Measurements from ENCODE around the gene CHST15.
"Not testable (repeated sequence)": the region's sequence is repeated elsewhere in the genome, so short reads cannot be mapped to it uniquely, and the experiment has no call there.

Gene CHST15

GRCh38 chr10:124124123-124124768 is 30.8 kb upstream of the CHST15 start:
- DNase-seq (ENCODE audit: low read depth in 2 of 2): no peak

GRCh38 chr10:124123156-124123555 is 29.8 kb upstream of the CHST15 start:
- DNase-seq (ENCODE audit: low read depth in 2 of 2): no peak

DNA sequence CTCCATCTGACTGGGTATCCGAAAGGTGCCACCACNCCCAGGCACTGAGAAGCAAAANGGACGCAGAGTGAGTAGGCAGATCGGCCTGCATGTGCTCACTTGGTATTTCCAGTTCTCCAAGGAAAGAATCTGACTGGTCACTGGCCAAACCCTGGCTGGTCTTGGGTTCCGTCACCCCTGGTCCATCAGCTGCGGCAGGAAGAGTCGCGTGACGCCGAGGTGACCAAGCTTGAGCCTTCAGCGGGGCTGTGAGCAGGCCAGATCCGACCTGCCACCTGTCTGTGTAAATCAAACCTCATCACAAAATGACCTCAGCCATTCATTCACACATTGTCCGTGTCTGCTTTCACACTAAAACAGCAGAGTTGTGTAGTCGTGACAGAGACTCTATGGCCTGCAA is 28.8 kb upstream of the CHST15 start:
- DNase-seq (ENCODE audit: low read depth in 2 of 2): no peak

DNA sequence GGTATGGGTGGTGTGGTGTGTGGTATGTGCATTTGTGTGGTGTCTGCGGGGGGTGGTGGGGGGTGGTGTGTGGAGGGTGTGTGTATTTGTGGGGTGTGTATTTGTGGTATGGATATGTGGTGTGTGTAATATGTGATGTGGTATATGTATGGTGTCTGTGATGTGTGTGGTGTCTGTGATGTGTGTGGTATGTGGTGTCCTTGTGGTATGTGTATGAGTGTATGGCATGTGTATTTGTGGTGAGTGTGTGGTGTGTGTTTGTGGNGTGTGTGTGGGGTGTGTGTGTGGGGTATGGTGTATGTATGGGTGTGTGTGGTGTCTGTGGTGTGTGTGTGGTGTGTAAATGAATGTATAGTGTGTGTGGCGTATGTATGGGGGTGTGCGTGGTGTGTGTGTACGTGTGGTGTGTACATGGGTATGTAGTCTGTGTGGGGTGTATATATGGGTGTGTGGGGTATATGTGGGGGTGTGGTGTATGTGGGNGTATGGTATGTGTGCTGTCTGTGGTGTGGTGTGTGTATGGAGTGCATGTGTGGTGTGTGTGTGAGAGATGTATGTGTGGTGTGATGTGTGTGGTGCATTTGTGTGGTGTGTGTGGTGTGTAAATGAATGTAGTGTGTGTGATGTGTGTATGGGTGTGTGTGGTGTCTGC is 27.1 kb upstream of the CHST15 start:
- no peak for DNase-seq (ENCODE audit: low read depth in 2 of 2)

GRCh38 chr10:124119946-124120345 is 26.5 kb upstream of the CHST15 start:
- DNase-seq (ENCODE audit: low read depth in 2 of 2): no peak

GRCh38 chr10:124119216-124119615 is 25.8 kb upstream of the CHST15 start:
- no peak for DNase-seq (ENCODE audit: low read depth in 2 of 2)

- DNase-seq (ENCODE audit: low read depth in 2 of 2): no peak
These were observed 24.4 kb upstream of the CHST15 start for GRCh38 chr10:124117833-124118232.

DNA sequence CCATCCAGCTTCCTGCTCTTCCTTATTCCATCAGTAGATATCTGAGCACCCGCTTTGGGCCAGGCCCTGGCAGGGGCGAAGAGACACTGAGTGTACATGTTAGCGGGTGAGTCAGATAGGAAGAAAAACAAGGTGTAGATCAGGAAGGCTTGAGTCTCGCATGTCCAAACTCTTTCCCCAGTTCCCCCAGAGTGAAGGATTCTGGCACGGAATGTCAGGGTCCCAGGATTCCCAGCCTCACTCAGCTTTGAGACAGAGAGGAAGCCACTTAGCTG is 24.1 kb upstream of the CHST15 start:
- no peak for DNase-seq (ENCODE audit: low read depth in 2 of 2)

DNA sequence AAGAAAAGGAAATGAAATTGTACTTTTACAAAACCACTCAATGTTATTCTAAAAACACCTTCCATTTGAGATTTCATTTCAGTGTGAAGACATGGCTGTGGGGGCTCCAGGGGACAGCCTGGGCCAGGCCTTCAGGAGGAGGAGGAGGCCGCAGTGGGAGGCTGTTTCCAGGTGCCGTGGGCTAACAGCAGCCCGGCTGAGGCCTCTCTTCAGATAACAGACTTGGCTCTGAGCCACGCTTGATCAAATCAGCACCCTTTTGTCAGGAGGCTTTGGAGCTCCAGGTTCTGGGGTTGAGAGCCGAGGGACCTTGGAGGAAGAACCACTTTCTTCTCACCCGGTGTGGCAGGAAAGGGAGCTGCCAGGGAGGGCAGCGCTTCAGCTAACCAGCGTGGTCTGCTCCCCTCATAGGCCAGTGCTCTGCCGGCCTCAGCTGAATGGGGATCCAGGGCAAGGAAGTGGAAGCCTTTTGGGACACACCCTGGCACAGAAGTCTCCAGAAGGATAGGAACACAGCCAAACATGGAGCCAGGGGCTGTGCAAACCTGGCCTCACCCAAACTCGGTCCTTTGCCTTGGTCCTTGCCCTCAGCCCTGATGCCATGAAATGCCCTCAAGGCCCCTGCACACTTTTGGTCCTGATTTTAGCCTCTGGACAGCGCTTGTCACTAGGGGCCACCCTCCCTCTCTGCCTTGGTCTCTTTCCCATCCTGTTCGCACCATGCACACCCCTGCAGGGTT is 23.5 kb upstream of the CHST15 start:
- DNase-seq (ENCODE audit: low read depth in 2 of 2): no peak

GRCh38 chr10:124114696-124115095 is 21.3 kb upstream of the CHST15 start:
- no peak for DNase-seq (ENCODE audit: low read depth in 2 of 2)

- no peak for DNase-seq (ENCODE audit: low read depth in 2 of 2)
These were observed 19.6 kb upstream of the CHST15 start for GRCh38 chr10:124112891-124113580.

GRCh38 chr10:124110882-124111281 is 17.5 kb upstream of the CHST15 start:
- no peak for DNase-seq (ENCODE audit: low read depth in 2 of 2)

DNA sequence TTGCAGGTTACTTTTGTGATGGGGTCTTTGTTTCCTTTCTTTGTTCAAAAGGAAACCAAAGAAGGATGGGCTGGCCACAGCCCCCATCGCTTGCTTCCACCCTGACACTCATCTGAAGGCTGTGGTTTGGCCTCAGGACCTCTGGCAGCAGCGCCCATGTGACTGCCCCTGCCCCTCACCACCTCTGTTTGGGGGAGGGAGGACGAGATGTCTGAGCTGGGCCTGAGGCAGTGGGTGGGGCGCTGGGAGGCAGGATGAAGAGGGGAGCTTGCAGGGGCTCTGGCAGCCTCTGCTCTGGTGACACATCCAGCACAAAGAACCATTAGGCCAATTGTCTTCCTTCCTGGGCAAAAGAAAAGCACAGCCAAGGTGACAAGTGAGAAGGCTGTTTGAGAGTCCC is 15.9 kb upstream of the CHST15 start:
- no peak for DNase-seq (ENCODE audit: low read depth in 2 of 2)

DNA sequence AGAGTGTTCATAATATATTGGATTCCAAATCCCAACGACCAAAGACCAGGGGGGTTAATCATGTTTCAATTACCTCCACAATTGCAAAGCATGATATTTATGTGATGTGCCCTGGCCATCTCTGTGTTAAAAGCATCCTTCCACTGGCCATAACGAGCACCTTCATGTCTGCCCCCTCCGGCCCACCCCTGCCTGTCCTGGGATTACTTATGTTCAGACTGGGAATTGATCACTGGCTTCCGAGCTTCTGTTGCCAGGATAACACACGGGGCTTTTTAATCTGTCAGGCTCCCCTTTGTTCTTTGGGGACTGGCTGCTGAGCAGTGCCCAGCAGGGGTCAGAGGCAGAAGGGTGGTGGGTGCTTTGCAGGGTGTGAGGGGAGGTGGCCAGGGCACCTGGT is 13.7 kb upstream of the CHST15 start:
- DNase-seq (ENCODE audit: low read depth in 2 of 2): no peak

DNA sequence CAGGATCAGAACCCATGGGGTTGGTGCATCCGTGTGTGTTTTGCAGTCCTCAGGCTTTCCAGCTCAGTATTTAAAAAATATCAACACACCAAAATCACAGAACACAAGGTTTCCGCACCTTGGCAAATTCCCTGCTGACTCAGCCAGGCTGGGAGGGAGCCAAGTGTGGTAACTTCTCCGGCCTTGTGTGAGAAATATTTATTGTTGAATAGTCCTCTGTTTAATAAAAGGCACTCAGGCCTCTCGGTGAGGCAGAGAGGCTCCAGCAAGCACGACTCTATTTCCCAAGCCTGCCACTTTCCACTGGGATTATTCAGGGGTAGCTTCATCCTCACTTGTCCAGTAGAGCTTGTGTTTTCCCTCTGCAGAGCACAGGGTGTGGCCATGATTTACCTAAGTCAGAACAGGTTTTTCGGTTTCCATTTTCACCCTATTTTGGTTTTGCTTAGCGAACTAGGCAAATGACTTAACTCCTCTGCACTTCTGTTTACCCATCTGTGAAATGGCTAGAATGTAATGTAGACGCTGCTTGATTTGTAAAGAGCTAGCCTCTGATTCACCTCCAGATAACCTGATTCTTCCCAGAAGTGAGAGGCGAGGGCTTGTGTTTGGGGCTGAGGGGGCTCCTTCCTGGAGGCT is 13.0 kb upstream of the CHST15 start:
- DNase-seq (ENCODE audit: low read depth in 2 of 2): no peak

GRCh38 chr10:124105594-124105993 is 12.2 kb upstream of the CHST15 start:
- DNase-seq (ENCODE audit: low read depth in 2 of 2): no peak

DNA sequence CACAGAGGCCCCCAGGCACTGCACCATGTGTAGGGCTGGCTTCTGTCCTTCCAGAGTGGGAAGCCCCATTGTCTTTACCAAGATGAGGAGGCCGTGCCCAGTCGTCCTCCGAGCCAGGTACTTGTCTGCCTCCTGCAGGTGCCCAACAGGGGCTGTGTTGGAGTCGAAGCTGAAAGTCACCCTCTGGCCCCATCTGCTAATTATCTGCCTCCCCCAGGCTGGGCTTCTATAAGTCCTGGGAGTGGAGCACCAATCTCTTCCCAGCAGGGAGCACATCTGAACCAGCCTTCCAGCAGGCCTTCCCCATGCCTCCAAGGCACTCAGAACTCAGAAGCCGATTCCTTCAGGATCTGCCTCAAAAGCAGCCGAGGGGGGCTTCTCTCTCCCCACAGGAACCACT is 11.6 kb upstream of the CHST15 start:
- no peak for DNase-seq (ENCODE audit: low read depth in 2 of 2)

- DNase-seq (ENCODE audit: low read depth in 2 of 2): no peak
These were observed 10.7 kb upstream of the CHST15 start for GRCh38 chr10:124104011-124104627.

DNA sequence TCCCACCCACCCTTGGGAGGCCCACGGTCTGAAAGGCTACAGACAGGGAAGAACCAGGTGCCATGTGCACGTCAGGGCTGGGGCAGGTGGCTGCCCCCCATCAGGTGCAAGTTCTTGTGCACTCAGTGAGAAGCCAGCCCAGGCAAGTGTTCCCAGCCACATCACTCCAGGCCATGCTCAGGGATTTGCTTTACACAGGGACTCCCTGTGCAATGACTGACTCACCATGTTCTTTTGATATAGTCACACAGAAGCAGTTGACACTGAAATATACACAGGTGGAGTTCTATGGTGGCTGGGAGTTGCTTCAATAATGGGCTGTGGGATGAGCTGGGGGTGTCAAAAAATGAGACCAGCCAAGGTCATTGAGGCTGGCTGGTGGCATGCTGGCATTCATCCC is 8.0 kb upstream of the CHST15 start:
- no peak for DNase-seq (ENCODE audit: low read depth in 2 of 2)

GRCh38 chr10:124100651-124101050 is 7.3 kb upstream of the CHST15 start:
- not testable (repeated sequence) for DNase-seq (ENCODE audit: low read depth in 2 of 2)

DNA sequence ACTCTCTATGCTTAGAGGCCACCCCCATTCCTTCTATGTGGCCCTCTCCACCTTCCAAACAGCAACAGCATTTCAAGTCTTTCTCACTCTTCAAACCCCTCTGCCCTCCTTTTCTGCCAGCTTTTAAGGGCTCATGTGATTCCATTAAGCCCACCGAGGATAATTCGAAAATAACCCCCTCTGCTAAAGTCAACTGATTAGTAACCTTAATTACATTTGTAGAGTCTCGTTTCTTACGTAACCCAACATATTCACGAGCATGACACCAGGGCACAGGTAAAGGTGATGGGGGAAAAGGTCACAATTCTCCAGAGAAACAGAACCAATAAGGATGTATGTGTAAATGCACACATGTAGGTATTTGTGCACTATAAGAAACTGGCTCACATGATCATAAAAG is 6.7 kb upstream of the CHST15 start:
- DNase-seq (ENCODE audit: low read depth in 2 of 2): no peak

GRCh38 chr10:124099604-124100003 is 6.2 kb upstream of the CHST15 start:
- no peak for DNase-seq (ENCODE audit: low read depth in 2 of 2)

Data from activated CD4-positive, alpha-beta T cell treated with anti-CD3 and anti-CD28 coated beads for 24 hours (primary cell).